CD4-positive, alpha-beta T cell treated with Interleukin-4 for 4 hours (primary cell): ENCODE measurements around the gene CALD1.
"Not testable (repeated sequence)": the region's sequence is repeated elsewhere in the genome, so short reads cannot be mapped to it uniquely, and the experiment has no call there.

Experiments
- DNase-seq: peaks from one replicate; pipeline ENCODE4 v3.0.0-alpha.2; 2020

CALD1 gene

GRCh38 chr7:134962270-134962780 lies 182.9 kb downstream of the CALD1 start:
- DNase-seq = no peak

GRCh38 chr7:134963036-134963435 lies 183.6 kb downstream of the CALD1 start:
- DNase-seq = no peak

GRCh38 chr7:134966691-134967090 lies 187.3 kb downstream of the CALD1 start:
- DNase-seq = no peak

DNA sequence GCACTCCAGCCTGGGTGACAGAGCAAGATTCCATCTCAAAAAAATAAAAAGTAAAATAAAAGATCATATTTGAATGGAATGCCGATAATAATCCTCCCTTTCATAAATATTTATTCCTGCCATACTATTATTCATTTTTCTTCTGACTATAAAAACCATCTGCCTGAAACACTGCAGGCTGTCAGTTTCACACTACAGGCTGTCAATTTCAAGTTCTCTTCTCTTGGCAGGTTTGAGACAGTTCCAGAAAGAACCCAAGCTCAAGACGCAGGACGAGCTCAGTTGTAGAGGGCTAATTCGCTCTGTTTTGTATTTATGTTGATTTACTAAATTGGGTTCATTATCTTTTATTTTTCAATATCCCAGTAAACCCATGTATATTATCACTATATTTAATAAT lies 188.7 kb downstream of the CALD1 start:
- no peak for DNase-seq

- DNase-seq = not testable (repeated sequence)
These were observed 202.2 kb downstream of the CALD1 start for GRCh38 chr7:134981645-134982044.

DNA sequence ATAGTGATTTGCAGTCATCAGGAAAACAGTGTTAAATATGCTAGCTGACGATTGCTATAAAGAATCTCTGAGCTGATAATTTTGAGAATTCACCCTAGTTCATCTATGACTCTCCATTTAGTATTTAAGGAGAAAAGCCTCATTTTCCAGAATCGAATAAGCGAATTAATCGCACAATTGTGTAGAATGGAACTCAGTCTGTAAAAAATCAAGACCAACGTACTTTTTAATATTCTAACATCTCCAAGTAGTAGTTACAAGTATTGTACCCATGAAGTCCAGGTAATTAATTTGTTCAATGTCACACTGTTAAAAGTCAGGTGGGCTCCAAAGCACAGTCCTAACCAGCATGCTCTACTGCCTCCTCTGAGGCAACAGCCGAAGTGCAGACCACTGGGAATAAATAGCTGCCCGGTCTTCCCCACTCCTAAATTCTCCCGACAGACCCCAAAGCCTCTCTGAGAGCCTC lies 206.5 kb downstream of the CALD1 start:
- DNase-seq = no peak

DNA sequence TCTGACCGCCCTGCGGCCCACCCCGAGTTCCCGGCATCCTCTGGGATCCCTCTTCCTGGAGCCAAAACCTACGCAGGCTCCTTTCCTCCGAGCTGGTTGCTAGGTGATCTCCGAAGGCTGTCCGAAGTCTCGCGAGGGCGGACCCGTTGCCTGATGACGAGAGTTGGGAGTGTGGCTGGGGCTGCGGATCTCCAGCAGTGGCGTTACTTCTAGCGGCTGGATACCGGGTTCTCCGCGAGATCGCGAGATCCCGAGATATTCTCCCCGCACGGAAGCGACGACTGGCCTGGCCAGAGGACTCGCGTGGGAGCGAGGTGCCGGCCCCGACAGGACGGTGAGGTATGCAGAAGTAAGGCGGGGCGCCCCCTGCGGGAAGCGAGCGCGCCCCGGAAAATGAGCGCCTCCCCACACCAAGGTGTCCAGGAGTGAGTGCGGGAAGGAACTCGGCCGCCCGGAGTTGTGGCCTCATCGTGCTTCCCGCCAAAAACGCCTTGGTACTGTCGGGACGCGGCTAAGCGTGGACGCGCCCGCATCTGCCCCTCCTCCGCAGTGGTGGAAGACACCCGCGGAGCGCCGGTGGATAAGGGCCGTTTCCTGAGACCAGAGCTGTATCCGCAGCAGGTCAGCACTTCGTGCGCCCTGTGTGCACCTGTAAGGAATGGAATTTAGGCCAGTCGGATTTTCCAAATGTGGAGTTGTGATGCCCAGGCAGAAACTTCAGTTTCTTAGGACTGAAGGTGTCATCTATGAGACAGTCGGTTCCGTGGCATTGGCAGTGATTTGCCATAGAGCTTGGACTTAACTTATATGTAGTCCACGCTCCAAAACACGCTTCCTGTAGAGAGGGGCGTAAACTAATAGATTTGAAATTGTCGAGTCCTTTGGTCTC lies 207.2 kb downstream of the CALD1 start, which contains the start of gene AGBL3:
AGBL3 (plus strand) TSS at position 146 of the 889 bp plus-strand sequence. CDS start 1,426 bp downstream, outside the sequence.
- DNase-seq = peak; percentile 90

DNA sequence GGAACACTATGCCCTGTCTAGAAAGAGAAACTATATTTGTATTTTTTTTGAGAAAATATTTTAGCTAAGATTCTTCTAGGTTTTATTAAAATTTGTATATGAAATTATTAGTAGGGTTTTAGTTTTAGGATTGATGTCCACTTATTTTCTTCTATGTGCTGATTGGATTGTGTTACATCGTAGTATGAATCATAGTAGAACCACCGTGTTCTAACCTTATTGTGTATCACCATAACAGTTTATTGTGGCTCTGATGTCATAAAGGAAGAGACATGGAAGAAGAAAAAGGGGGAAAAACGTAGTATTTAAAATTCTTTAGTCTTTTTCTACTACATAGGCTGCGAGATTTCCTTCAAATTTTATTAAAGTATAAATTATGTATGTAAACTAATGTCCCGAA lies 208.7 kb downstream of the CALD1 start:
- no peak for DNase-seq

DNA sequence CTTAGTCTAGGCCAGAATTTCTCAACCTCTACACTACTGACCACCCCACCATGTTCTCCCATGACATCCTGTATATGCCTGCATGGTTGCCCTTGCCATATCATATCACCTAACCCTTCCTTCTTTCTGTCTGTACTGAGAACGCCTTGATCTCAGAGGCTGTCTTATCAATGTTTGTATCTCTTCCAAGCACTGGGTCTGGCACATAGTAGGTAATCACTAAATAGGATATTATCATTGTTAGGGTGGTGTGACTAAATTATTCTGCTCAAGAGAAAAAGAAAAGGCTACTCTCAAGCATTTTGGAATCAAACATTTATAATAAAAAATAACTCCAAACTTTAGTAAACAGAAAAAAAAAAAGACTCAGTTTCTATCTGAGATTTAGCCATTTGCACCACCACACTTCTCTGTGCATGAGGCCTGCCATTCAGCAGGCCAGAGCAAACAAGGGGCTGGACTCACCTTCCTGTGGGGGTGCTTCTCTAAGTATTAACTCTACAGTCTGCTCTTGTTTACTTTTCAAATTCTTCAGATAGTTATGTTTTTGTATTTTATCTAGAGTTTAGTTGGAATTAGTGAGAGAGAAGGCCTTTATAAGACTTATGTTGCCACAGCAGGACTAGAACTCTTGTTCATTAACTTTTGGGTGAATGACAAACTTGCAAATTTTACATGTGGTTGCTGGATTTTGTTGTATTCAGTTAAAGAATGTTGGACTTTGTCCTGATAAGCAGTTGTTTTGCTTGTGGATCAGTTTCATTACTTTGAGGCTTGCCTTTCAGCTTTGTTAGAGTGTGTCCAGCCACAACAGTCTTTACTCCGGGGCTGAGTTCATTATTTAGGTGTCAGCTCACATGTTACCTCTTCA lies 212.3 kb downstream of the CALD1 start:
- no peak for DNase-seq

DNA sequence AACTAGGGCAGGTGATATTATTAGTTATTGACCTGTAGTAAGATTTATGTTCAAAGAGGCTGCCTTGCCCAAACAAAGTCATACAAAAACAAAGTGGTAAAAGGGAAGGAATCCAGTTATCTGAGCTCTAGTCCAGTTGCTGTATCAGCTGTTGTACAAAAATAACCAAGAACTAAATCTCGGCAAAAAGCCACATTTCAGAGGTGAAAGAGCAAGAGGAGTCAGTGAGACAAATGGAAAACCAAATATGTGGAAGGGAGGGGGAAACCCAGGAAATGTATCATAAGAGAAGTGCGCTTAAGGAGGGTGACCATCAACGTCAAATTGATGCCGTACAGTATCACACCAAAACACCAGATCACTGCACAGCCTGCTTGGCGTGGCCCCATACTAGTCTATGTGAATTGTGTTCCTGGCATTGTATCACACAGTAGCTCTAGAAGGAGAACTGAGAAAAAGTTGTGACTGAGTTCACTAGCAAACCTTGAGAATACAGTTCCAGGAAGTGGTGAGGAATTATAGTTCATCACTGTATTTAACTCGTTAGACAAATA lies 213.3 kb downstream of the CALD1 start:
- peak; percentile 24 for DNase-seq

DNA sequence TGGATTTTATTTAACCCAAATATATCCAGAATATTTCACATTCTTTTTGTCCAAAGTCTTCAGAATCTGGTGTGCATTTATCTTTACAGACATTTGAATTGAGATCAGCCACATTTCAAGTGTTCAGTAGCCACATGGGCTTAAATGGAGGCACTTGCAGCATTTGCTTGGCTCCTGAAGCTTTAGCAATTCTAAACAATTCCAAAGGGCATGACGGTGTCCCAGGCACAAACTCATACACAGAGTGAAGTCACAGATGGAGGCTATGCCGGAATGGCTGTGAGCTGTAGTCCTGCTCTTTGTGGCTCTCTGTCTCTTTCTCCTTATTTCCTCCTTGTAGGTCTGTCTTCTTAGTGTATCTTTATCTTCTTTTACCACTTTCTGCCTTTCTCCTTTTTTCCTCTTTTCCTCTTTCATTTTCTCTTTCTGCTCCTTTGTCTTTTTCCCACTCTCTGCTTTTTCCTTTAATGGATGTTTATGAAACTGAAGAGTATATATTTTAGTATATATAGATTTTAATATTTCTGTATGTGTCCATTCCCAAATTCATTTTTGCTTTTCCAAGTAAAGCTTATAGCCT lies 214.5 kb downstream of the CALD1 start:
- DNase-seq = no peak

GRCh38 chr7:134995239-134996096 lies 216.0 kb downstream of the CALD1 start:
- peak; percentile 56 for DNase-seq

- peak; percentile 11 for DNase-seq
These were observed 216.7 kb downstream of the CALD1 start for GRCh38 chr7:134996097-134996550.

GRCh38 chr7:134997214-134997885 lies 217.9 kb downstream of the CALD1 start:
- DNase-seq = no peak

DNA sequence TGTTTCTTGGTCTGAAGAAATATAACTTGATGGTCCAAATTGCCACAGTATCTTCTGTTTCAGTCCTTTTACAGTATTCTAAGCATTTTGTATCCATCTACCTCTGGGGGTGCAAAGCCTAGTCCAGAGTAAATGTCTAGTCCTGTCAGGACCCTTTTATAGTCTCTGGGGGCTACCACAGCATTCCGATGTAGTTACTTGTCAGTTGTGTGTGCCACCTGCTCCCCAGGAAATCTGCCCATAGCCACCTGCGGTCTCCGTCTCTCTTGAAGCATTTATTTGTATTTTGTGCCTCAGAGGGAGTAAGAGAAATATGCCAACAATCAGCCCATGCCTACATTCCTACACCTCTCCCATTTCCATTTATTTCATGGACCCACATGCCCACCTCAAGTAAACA lies 219.7 kb downstream of the CALD1 start:
- no peak for DNase-seq

- DNase-seq = no peak
These were observed 222.1 kb downstream of the CALD1 start for GRCh38 chr7:135001390-135002165.

GRCh38 chr7:135012229-135012628 lies 232.8 kb downstream of the CALD1 start:
- DNase-seq = no peak
